Activated naive CD4-positive, alpha-beta T cell treated with Interleukin-2 at 50 U/mL for 16 hours (primary cell): ENCODE results near the gene GNB1L.
A peak's percentile ranks its signal among the peaks of the same experiment; 100 is the strongest.

ENCODE experiments used
- DNase-seq: peaks from one replicate; pipeline ENCODE4 v3.0.0-alpha.2; 2020

Gene GNB1L

DNA sequence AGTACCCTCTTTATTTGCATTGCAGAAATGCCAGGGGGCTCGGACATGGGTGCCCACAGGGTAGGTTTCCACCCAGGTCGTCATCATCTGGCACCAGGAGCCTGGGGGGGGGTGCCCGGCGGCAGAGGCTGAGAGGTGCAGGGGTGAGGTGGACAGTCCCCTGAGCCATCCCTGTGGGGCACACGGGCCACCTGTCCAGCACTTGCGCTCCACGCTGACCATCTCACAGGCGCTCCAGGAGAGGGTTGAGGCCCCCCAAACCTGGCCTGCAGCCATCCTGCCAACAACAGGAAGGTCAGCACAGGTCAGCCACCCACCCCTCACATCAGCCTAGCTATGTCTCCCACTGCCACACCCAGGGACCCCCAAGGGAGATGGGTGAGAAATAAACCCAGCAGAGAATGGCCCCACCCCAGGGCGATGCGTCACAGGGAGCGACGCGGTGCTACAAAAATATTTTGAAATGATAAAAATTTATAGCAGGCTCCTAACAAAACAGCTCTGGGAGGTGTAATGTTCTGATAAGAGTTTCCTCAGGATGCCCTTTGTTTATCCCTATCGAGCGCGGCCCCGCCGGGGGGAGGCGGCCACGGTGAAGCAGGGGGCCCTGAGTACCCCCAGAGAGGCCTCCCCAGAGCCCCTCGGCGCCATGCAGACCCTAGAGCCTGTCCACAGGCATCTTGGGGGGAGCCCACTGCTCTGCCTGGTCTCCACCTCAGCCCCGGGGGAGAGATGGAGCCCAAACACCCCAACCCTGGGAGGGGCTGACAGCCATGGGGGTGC is 21.0 kb upstream of the GNB1L start:
- DNase-seq: no peak

DNA sequence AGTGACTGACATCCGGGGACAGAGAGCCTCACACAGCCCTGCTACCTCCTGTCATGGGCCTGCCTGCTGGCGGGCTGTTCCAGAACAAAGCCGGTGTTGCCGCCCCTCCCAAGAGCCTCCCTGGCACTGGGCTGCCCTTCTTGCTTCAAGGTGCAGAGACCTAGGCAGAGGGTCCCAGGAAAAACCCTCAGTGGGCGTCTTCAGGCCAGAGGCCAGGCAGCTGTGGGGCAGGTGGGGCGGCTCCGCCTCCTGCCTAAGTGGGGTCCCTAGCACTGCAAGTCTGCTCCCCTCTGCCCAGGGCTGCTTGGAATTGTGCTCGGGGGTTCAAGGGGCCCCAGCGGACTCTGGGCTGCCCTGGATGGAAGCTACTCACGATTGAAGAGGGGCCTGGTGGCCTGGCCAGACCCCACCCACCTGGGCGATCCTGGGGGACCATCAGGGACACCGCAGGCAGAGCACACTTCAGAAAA is 20.4 kb upstream of the GNB1L start:
- DNase-seq: no peak

DNA sequence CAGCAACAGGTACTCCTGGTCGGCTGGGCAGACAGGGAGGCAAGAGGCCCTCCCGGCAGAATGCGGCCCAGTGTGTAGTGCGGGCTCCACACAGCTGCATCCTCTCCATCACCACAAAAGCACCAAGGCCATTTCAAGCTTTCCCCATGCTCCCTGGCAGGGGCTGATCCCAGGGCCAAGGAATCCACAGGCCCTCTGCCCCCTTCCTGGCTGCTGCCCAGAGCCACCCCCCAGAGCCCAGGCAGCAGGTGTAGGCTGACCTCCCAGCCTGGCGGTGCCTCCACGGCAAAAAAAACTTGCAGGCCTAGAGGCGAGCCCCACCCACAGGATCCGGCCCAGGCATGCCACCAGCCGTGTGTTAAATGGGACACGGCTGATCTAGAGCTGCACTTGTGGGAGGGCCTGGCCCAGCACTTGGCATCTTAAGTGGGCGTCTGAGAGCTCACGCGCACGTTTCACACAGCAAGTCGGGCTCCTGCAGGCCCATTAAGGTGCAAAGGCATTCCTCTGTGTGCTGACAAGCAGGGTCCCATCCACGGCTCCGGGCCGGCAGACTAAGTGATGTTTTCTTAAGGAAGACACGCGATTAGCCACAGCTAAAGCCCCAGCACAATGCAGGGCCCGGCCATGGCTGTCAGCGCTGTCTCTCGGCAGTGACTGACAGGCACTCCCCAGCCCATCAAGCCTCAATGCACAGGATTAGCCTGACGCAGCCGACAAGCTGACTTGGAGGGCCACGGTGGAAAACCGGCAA is 19.8 kb upstream of the GNB1L start:
- DNase-seq: peak; percentile 41

DNA sequence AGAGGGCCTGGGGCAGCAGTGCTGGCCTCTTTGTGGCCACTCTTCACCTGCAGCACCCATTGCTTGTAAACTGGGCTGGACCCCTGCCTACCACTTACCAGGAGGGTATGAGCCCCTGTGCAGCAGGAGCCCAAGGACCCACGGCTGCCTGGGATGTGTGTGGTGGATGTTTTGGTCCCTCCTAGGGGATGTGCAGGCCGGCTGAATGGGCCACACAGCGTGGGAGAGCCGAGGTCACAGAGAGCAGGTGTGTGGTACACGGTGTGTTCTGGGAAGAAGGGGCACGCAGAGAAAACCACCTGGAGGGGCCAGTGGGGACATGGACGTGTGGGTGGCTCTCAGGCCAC is 19.3 kb upstream of the GNB1L start:
- DNase-seq: no peak

DNA sequence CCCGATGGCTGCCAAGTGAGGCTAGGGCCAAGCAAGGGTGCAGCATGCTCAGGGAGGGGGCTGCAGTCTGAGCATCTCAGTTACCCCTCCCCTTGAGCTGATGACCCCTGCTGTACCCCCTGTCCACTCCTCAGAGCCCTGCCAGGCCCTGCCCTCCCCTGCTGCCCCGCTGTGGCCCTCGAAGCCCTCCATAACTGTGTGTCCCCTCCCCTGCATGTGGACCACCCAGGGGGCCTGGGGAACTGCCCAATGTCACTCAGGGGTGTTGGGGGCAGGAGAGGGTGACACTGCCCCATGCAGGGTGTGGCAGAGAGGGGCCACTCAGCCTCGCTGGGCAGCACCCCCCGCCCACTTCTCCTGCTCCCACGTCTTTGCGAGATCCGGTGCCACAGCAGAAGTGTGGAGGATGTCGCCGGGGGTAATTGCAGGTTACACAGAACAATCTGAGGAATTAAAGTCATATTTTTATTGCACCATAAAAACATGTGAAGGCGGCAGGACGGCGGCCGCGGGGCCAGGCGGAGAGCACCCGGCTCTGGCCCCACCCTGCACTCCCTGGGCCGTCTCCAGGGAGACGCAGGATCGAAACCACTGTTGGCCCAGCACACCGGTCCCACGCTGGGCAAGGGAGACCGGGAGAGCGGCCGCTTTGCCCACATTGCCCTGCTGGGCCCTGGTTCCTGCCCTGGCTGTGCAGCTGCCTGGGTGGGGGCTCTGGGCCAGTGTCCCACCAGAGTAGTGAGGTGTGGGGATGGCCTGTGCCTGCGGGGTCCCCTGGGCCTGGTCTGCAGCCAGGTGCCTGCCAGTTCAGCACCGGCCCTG is 18.7 kb upstream of the GNB1L start:
- no peak for DNase-seq

DNA sequence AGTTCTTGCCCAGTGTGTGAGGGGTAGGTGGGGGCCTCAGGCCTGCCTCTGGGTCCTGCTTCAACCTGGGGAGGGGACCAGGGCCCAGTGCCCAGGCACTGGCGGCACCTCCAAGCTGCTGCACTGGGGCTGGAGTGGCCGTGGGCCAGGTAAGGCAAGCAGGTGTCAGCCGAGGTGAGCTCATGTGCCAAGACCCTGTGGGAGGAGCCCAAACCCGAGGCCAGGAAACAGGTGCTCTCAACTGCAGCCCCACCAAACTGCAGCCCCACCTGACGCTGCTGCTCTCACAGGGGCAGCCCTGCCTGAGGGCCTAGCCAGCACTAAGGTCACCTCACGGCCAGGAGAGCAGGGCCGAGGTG is 18.1 kb upstream of the GNB1L start:
- DNase-seq: no peak

DNA sequence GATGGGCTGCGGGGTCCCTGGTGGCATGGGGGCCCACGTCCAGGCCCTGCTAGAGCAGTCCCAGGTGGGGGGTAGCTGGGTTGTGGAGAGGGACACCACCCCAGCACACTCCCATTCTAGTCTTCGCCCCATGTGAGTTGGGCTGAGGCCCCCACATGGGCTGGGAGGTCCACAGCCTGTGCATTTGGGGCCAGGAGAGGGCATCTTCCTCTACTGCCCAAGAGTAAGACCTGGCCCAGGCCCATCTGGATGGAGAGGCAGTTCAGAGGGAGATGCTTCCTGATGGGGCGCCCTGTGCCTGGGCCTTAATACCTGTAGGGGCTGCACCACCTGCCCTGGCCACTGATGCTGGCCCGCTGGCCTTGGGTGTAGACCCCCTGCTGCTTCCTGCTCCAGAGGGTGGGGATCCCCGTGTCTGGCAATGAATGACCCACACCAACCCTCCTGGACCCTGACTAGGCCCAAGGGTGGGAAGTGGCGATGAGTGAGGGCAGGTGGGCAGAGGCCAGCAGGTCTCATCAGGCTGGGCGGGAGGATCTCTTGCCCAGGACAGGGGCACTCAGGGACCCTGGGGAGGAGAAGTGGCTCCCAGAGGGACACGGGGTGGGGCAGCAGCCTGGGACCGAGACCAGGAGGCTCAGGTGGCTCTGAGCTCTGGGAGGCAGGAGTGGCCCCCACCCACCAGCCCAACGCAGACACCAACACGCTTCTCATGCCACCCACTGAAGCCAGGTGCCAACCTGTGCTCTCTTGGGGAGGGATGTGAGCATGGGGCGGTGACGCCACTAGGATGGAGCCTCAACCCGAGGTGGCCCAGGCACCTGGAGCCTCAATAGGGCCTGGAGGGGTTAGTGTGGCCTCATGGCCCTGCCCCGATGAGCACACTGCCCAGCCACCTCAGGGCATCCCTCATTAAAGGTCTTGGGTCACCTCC is 17.4 kb upstream of the GNB1L start:
- no peak for DNase-seq

DNA sequence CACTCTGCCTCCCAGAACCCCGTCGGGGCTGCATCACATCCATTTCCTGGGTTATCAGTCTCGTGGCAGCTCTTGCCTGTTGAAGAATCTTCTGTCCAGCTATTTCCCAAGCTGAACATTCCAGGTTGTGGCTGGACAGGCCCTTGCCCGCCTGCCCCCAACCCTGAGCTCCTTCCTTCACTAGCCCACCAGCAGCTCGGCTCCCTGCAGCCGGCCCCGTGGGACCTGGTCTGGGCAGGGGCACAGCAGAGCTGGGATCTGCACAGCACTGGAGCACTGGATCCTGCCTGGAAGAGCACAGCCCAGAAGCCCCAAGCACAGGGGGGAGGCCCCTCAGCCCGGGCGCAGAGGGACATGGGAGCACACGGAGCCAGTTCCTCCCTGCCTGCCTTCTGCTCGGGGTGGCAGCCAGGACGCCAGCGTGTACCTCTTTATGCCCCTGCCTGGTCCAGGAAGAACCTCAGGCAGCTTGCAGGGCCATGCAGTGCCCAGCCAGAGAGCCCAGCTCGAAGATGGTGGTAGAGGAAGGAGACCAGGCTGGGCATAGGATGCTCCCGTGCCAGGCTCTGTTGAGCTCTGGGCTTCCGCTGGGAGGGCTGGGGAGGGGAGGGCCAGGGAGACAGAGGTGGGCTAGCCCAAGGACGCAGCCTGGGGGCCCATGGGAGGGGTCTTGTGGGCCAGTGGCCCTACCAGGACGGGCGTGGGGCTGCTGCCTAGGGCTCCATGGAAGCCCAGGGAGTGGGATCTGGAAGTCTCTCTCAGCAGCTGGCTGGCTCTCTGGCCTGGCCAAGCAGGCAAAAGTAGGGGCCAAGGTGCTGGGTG is 16.6 kb upstream of the GNB1L start:
- DNase-seq: no peak

DNA sequence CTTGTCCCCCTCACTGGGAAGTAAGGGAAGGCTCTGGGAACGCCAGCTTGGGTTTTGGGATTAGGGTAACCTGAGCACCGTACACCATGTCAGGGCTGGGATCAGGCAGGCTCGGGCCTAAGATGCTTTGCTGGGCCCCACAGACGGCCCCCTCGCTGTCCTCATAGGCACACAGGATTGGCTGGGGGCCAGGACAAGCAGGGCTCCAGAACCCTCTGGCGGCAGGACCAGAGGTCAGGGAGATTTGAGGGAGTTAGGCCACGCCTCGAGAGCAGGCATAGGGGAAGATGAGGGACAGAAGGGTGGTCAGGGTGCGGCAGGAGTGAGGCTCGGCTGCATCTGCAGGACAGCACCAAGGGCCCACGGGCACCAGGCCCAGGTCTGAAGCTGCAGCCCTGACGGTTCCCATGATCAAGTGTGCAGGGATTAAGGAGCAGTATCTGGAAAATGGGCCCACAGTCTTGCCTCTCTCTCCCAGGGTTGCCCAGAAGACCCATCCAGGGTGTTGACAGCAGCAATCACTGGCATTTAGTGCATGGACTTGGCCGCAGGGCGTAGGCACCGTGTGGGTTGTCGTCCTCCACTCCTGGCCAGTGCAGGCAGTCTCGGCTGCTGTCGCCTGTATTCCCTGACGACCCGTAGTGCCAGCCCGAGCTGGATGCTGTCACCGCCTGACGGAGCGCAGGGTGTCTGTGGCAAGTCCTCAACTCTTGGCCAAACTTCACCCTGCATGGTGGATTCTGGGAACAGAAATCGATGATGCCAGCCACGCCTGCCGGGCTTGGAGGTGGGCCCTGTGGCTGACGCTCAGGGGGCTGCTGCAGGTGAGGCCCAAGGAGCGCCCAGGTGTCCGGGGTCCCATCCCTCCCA is 15.7 kb upstream of the GNB1L start:
- no peak for DNase-seq

DNA sequence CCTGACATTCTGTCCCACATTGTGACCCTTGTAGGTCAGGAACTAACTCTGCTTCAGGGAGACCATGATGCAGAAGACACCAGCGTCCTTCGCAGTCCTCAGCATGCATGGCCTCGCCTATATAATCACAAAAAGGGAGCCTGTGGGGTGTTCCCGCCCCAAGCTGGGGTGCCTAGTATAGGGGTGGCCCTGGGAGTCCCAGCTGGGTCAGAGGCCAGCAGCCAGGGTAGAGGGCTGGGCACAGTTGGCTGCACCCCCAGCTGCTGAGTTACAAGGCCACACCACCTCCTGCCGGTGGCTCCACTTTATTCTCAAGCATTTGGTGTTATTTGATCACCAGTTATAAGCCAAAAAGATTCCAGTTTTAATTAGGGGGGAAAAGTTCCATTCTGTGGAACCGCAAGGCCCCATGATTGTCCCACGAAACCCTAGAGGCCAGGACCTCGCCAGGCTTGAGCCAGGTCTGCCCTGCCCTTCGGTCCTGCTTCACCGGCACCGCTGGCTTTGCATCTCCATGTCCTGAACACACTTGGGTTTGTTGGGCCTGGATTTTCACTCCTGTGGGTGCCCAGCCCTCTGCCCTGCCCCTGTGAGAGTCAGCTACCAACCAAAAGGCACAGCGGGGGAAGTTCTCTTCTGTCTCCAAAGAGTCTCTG is 15.0 kb upstream of the GNB1L start:
- no peak for DNase-seq

DNA sequence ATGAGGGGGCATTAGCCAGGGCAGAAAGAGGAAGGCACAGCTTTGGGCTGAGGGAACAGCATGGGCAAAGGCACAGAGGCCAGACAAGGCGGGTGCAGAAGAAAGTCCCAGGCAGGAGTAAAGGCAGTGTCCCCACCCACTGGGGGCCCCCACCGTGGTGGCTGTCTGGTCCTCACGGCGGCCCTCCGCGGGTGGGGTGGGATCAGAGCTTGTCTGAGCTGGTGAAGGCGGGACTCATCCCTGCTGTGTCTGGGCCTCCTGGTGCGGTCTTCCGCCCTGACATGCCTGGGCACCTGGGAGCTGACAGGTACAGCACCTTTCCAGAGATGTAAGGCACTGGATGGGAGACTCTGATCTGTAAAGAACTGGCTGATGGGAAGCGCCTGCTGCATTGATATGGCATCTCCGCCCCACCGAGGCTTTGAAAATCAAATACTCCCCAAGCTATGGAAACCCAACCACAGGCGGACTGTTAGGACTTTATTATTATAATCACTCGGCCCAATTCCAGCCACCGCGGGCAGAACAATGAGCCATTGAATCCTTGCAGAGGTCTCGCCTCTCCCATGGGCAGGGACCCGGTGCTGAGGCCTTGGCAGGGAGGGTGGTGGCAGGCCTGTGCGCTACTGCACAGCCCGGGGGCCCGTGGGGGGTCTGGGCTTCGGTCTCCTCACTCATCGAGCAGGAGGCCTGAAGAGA is 14.2 kb upstream of the GNB1L start:
- DNase-seq: no peak

DNA sequence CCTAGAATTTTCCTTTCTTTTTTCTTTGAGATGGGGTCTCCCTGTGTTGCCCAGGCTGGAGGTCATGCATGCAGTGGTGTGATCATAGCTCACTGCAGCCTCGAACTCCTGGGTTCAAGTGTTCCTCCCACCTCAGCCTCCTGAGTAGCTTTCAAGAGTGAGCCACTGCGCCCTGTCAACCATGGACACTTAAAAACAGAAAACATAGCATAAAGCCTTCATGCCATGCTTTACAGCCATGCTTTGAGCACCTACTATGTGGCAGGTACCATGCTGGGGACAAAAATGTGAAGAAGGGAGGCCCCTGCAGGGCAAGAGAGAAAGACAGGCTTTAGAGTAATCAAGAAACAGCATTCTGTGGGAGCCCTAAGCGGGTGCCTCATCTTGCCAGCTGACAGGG is 13.7 kb upstream of the GNB1L start:
- no peak for DNase-seq

DNA sequence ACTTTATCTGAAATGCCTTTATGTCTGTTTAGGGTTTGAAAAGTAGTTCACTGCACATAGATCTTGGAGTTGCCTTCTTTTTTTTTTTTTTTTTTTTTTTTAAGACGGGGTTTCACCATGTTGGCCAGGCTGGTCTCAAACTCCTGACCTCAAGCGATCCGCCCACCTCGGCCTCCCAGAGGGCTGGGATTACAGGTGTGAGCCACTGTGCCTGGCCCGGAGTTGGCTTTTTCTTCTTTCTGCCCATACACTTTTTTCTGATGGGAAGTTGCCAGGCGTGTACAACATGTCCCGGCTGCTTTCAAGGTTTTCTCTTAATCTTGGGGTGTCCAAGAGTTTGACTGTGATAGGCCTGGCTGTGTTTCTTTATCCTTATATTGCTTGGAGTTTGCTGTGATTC is 12.9 kb upstream of the GNB1L start:
- no peak for DNase-seq

DNA sequence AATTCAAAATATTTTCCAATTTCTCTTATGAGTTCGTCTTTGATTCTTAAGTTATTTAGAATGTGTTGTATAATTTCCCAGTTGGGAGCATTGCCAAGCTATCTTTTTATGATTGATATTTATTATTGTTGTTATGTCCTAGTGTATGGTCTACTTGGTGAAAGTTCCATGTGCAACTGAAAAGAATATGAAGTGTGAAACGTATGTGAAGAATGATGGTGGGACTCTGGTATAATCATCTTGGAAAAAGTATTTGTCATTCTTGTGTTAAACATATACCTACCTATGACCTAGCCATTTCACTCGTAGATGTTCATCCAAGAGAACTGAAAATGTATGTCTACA is 12.0 kb upstream of the GNB1L start:
- DNase-seq: no peak

DNA sequence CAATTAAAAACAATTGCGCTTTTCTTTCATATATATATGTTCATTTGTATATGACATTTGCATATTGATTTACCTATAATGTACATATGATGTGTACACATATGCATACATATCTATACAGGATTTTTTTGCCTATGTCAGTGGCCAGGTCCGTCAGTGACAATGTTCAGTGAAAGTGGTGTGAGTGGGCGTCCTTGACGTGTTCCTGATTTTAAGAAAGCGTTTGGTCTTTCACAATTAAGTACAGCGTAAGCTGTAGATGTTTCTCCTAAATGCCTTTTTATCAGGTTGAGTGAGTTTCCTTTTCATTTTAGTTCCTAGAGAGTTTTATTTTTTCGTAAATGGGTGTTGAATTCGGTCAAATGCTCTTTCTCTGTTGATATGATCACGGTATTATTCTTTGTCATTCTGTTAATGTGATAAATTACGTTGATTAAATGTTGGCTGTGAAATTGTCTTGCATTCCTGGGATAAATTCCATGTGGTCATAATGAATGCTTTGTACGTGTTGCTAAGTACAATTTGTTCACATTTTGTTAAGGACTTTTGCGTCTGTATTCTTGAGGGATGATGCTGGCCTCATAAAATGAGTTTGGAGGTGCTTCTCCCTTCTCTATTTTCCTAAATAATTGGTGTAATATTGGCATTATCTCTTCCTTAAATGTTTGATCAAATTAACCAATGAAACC is 10.6 kb upstream of the GNB1L start:
- DNase-seq: no peak

DNA sequence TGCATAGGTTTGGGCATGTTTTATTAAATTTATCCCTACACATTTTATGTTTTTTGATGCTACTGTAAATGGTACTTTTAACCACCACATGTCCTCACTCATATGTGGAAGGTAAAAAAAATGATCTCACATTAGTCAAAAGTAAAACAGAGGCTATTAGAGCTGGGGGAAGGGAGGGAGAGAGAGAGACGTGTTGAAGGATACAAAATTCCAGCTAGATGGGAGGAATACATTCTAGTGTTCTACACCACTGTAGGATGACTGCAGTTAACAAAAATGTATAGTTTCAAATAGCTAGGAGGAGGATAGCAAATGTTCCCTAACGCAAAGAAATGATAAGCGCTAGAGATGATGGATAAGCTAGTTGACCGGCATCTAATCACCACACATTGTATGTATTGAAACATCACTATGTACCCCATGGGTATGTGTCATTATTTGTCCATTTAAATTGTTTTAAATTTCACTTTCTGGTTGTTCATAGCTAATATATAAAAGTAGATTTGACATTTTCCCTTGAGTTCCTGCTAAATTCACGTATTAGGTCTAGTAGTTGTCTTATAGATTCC is 9.9 kb upstream of the GNB1L start:
- DNase-seq: no peak

DNA sequence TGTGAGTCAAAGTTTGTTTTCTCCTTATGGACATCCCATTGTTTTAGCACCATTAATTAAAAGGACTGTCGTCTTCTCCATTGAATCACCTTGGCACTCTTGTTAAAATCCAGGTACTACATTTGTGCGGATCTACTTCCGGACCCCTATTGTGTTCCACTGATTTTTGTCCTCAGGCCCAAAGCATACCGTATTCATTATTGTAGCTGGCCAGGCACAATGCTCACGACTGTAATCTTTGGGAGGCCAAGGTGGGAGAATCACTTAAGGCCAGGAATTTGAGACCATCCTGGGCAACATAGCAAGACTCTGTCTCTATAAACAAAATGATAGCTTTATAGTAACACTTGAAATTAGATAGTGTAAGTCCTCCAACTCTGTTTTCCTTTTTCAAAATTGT is 8.9 kb upstream of the GNB1L start:
- DNase-seq: no peak

DNA sequence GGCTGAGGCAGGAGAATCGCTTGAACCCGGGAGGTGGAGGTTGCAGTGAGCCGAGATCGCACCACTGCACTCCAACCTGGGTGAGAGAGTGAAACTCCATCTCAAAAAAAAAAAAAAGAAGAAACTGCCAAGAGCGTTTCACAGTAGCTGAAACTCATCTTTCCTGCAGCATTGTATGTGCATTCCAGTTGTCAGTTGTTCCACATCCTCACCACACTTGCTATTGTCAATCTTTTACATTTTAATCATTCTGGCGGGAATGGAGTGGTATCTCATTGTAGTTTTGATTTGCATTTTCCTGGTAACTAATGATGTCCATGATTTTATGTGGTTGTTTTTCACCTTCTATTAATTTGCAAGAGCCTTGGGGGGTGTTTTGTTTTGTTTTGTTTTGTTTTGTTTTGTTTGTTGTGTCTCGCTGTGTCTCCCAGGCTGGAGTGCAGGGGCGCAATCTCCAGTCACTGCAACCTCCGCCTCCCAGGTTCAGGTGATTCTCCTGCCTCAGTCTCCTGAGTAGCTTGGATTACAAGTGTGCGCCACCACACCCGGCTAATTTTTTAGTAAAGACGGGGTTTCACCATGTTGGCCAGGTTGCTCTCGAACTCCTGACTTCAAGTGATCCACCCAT is 8.1 kb upstream of the GNB1L start:
- no peak for DNase-seq
